ENCODE data around the gene GGA3.
"Not testable (repeated sequence)": the region's sequence is repeated elsewhere in the genome, so short reads cannot be mapped to it uniquely, and the experiment has no call there.

GGA3 gene

DNA sequence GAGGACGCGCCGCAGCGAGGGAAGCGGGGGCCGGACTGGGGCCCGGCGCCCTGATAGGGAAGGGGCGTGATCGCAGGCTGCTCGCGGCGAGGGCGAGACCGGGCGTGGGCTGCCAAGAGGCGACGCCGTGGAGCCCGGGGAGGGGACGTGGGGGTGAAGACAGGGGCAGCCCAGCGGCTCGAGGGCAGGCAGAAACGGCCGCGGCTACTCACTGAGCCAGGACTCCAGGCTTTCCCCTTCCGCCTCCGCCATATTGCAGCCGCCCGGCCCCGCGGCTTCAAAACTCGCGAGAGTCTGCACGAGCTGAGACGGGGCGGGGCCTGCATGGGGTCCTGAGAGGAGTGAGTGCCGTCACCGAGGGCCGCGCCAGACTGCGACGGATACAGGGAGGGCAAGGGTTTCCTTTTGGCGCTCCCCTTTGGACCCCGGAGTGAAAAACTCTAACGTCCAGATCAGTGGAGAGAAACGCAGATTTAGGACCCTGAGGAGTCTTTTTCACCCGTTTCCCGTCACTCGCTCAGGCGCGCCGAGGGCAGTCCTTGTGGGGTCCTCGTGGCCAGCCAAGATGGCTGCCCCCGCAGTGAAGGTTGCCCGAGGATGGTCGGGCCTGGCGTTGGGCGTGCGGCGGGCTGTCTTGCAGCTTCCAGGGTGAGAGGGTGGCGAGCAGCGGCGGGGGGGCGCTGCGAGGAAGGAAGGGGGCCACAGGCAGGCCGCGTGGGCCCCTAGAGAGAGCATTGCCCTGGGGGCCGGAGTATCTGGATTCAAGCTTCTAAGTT is at the start of gene GGA3, which contains the start of gene MRPS7:
TSS of gene GGA3 (minus strand) at position 271 of the 776 bp plus-strand sequence. CDS start at position 252, 19 bp downstream.
TSS of gene MRPS7 (plus strand) at position 544 of the 776 bp plus-strand sequence. CDS start at position 566, 22 bp downstream.
- DNase-seq (ENCODE audit: low spot score) = peak; percentile 88

- peak; percentile 51 for DNase-seq (ENCODE audit: low spot score)
Measured at GRCh38 chr17:75308732-75309629, 47.6 kb upstream of the GGA3 start.

DNA sequence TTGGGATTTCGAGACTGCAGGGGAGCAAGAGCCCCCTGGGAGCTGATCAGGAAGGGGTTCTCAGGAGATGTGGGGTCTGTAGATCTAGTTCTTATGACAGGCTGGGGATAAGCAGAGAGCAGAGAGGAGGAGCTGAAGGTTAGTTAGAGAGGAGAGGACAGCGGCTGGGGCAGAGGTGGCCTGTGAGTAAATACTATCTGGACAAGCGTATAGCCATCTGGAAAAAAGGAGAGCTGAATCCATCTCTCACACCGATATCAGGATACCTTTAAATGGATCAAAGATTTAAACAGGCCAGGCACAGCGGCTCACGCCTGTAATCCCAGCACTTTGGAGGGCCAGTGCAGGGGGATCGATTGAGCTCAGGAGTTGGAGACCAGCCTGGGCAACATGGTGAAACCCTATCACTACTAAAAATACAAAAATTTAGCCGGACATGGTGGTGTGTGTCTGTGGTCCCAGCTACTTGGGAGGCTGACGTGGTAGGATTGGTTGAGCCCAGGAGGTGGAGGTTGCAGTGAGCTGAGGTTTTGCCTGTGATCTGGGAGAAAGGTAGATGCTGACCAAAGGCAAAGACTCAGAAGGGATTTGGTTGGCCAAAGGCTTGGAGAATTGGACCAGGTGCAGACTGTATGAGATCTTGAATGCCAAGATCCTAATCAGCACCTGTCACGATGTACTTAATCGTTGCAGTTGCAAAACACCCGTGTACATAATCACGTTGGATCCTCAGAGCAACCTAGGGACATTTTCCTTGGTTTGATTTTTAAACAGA is 46.7 kb upstream of the GGA3 start:
- DNase-seq (ENCODE audit: low spot score) = no peak

GRCh38 chr17:75301502-75302206 is 40.2 kb upstream of the GGA3 start:
- no peak for DNase-seq (ENCODE audit: low spot score)

DNA sequence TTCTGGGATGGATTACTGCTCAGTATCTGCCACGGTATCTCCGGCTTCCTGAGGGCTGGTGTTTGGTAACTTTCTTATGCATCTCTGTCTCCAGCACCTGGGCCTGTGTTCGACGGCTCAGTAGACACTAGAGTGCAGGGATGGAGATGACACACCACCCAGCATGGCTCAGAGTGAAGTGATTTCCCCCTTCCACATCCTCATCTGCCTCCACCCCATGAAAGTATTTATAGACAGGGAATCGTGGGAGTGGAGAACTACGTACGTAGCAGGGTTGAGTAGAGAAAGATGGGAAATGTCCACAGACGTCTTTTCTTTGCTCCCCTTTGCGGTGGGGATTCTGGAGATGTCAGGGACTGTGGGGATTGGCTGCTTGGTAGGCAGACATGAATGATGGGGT is 39.6 kb upstream of the GGA3 start:
- DNase-seq (ENCODE audit: low spot score) = no peak

DNA sequence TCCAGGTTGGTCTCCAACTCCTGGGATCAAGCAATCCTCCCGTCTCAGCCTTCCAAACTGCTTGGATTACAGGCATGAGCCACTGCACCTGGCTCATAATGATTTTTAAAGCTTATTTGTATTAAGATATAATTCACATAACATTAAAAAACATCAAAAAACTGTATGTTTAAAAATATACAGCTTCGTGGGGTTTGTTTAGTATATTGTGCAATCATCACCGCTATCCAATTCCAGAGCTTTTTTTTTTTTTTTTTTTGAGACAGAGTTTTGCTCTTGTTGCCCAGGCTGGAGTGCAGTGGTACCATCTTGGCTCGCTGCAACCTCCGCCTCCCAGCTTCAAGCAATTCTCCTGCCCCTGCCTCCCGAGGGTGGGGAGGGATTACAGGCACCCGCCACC is 38.9 kb upstream of the GGA3 start:
- no peak for DNase-seq (ENCODE audit: low spot score)

GRCh38 chr17:75295201-75296158 is 34.1 kb upstream of the GGA3 start:
- DNase-seq (ENCODE audit: low spot score) = no peak

- not testable (repeated sequence) for DNase-seq (ENCODE audit: low spot score)
Measured at GRCh38 chr17:75292810-75293448, 31.5 kb upstream of the GGA3 start.

DNA sequence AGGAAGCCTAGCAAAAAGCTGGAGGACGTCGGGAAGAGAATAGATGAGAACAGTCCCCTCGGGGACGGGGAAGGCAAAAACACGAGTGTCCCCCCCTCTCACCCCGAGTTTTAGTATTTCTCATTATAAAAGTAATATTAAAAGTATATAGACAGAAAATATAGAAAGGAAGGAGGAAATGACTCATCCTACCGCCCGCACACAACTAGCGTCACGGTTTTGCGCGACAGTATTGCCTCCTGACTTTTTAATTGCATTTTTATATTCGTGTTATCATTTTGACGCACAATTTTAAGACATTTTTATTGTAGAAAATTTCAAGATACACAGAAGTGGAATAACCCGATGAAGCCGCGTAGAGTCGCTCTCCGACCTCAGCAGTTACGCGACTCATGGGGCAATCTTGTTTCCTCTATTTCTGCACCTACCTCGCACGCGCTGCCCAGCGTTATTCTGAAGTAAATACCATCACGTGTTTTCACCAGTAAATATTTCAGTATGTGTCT is 28.5 kb upstream of the GGA3 start:
- DNase-seq (ENCODE audit: low spot score) = peak; percentile 61

DNA sequence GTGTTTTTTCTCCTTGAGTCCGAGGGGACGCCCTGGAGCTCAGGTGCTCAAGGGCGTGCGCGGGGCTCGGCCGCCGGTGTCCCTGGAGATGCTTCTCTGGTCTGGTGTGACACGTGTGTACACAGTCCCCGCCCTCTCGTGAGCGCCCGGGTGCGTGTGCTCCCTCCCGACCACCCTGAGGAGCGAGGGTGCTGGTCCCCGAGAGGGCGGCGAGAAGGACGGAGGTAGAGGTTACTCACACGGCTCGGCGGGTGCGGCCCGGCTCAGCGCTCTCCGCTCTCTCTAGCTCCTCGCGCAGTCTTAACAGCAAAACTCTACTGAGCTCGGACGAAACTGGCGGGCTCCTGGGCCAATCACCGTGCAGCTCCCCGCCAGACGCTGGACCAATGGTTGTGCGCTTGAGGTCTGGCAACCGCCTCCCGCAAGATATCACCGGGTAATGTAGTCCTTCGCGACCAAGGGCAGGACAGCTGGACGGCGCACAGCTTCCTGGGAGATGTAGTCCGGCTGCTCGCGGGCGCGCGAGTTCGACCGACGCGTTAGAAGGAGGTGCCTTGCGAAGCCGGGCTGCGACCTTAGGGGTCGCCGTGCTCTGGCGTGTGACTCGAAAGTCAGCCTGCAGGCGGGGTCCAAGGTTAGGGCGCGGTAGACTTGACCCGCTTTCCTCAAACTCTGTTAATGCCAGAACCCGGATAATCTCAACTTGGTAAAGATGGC is 27.9 kb upstream of the GGA3 start, which contains the start of gene SLC25A19:
TSS of gene SLC25A19 (minus strand) at position 319 of the 717 bp plus-strand sequence. CDS start 2,669 bp downstream, outside the sequence.
- DNase-seq (ENCODE audit: low spot score) = peak; percentile 98

DNA sequence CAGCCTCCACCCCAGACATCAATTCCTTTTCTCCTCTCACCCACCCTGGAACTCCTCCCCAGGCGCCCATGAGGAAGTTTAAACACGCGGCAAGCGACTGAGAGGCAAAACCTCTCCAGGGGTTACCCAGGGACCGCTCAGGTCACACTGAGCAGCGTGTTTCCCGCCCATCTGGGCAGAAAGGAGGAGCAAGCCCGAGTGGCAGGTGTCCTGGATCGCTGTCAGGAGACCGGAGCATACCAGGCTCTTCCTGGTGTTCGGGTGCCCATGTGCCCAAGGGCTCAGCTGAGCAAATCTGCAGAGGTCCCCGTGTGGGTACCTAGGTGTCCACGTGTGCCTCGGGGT is 27.3 kb upstream of the GGA3 start:
- peak; percentile 77 for DNase-seq (ENCODE audit: low spot score)

DNA sequence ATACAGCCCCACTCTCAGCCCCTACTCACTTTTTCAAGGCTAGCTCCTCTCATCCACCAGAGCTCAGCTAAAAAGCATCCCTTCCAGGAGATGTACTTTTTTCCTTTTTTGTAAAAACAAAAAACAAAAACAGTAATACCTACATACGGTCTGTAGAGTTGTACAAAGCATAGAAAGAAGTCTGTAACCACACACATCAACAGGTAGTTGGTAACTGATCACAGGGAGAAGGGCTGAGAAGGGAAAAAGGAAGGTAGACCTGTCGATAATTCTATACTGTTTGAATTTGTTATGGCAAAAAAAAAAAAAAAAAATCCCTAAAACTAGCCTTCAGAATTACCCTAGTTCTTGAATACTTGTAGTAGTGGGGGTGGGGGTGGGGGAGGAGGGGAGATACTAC is 27.0 kb upstream of the GGA3 start:
- no peak for DNase-seq (ENCODE audit: low spot score)

GRCh38 chr17:75287221-75287620 is 25.8 kb upstream of the GGA3 start:
- no peak for DNase-seq (ENCODE audit: low spot score)

DNA sequence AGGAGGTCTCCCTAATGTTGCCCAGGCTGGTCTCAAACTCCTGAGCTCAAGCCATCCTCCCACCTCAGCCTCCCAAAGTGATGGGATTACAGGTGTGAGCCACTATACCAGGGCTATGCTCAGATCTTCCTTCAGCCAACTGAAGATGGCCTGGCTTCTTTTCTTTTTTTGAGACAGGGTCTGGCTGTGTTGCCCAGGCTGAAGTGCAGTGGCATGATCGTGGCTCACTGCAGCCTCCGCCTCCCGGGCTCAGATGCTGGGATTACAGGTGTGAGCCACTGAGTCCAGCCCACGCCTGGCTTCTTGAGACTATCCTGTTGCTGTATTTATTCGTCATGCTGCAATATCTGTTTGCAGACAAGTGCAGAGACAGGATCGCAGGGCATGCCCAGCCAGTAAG is 23.7 kb upstream of the GGA3 start:
- DNase-seq (ENCODE audit: low spot score) = no peak

DNA sequence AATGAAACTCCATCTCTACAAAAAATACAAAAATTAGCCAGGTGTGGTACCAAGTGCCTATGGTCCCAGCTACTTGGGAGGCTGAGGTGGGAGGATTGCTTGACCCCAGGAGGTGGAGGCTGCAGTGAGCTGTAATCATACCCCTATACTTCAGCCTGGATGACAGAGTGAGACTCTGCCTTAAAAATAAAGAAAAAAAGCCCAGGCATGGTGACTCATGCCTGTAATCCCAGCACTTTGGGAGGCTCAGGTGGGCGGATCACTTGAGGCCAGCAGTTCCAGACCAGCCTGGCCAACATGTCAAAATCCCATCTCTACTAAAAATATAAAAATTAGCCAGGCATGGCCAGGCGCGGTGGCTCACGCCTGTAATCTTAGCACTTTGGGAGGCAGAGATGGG is 18.8 kb upstream of the GGA3 start:
- DNase-seq (ENCODE audit: low spot score) = not testable (repeated sequence)

GRCh38 chr17:75277664-75278071 is 16.3 kb upstream of the GGA3 start:
- DNase-seq (ENCODE audit: low spot score) = no peak

DNA sequence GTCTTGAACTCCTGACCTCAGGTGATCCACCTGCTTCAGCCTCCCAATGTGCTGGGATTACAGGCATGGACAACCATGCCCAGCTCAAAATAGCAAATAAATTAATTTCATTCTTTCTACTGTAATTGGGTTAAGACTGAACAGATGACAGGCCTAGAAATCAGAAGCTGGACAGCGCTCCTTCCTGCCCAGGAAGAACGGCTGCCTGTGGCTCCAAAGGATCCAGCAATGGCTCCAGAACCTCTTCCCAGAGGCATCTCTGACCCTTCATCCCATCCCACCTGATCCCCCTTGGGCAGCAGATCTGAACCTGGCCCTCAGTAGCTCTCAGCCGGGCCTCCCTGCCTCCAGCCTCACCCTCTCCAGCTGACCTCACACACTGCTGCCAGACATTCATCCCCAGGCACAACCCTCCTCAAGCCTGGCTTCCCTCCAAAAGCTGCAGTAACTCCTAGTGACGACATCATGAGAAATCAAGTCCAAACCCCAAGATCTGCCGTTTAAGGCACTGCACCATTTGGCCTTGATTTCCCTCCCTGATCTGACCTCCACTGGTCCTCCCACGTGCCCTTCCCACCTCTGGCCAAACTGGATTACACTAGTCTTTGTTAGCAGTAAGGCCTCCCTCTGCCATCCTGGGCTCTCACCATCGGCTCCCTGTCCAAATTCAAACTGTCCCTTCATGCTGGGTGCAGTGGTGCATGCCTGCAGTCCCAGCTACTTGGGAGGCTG is 12.7 kb upstream of the GGA3 start:
- DNase-seq (ENCODE audit: low spot score) = no peak

DNA sequence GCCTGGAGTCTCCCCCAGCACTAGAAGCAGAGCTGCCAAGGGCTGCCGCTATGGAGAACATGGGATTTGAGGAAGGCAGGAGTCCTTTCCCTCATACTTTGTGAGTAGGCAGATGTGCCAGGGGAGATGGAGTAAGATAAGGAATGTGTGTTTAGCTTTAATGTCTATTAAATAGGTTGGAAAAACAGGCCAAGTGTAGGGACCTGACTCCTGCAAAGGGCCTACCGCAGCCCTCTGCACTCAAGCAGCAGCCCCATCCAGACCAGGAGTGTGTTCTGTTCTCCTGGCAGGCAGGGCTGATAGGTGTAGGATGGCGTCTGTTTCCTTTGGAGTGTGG is 11.4 kb upstream of the GGA3 start:
- no peak for DNase-seq (ENCODE audit: low spot score)
